ENCODE data around the gene MYO9A. TPM values are rescaled to one million over a fixed set of nuclear protein-coding genes. Genes with fewer than 3 reads are reported as not detected.

MYO9A gene
- total RNA-seq, 3 donors from 2014 or later, result 40.0 to 79.3 (median 41.8) TPM

DNA sequence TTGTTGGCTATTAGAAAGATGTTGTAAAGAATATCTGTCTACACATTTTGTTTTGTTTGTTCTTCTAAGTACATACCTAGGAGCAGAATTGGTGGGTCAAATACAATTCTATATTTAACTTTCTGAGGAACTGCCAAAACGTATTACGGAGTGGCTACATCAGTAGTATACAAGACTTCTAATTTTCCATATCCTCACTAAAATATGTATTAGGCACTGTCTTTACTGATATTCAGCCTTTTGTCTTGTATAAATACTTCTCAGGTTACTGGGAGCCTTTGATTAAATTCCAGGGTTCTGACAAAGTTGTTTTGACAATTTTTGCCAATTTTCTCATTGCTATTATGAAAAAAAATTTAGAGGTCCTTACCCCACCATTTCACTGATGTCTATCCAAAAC lies 160.9 kb downstream of the MYO9A start:
- Histone ChIP-seq H3K36me3 (ENCODE audit: low read depth) (no peaks in the 10 kb centered on the region), H3K9me3 (no peaks in the 10 kb centered on the region), H3K4me3 (no peak overlapping the region), H3K4me1 (ENCODE audit: low read depth) (no peaks in the 10 kb centered on the region)
- TF ChIP-seq, protein P1, sequence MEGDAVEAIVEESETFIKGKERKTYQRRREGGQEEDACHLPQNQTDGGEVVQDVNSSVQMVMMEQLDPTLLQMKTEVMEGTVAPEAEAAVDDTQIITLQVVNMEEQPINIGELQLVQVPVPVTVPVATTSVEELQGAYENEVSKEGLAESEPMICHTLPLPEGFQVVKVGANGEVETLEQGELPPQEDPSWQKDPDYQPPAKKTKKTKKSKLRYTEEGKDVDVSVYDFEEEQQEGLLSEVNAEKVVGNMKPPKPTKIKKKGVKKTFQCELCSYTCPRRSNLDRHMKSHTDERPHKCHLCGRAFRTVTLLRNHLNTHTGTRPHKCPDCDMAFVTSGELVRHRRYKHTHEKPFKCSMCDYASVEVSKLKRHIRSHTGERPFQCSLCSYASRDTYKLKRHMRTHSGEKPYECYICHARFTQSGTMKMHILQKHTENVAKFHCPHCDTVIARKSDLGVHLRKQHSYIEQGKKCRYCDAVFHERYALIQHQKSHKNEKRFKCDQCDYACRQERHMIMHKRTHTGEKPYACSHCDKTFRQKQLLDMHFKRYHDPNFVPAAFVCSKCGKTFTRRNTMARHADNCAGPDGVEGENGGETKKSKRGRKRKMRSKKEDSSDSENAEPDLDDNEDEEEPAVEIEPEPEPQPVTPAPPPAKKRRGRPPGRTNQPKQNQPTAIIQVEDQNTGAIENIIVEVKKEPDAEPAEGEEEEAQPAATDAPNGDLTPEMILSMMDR (IDR thresholded peaks at IDR 0.05), result no peak
- DNase-seq, result no peak
- no peak for ATAC-seq
- intact Hi-C loops (cut with DNase I, micrococcal nuclease), result no loop called here

DNA sequence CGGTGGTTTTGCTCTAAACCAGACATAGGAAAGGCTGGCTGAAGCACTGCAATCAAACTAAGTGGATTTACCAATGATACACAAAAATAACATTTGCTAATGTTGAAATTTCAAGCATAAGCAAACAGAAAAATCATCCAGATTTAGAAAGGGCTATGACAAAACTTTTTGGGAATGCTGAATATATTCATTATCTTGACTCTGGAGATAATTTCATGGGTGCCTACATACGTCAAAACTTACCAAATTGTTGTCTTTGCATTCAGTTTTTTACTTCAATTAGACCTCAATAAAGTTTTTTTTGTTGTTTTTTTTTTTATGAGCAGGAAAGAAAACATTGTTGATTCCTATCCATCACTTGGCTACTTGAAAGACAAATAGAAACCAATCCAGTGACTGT lies 166.8 kb downstream of the MYO9A start:
- Histone ChIP-seq H3K36me3 (ENCODE audit: low read depth) (no peaks in the 10 kb centered on the region), H3K4me3 (no peak overlapping the region), H3K4me1 (ENCODE audit: low read depth) (no peaks in the 10 kb centered on the region), H3K9me3 (no peaks in the 10 kb centered on the region)
- TF ChIP-seq, protein P1 (IDR thresholded peaks at IDR 0.05), result no peak
- intact Hi-C loops (cut with DNase I, micrococcal nuclease), result no loop called here
- ATAC-seq, result no peak
- no peak for DNase-seq

DNA sequence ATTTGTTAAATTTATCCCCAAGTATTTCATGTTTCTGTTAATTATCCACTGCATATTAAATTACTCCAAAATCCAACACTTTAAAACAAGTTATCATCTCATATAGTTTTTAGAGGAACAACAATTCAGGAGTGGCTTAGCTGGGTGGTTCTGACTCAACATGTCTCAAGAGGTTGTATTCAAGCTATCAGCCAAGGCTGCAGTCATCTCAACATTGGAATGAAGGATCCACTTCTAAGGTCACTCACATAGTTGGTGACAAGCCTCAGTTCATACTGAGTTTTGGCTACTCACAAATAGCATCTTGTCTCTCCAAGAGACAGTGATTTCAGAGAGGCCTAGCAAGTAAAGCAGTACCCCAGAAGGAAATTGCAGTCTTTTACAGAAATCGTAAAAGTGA lies 172.9 kb downstream of the MYO9A start:
- ATAC-seq (no peak), DNase-seq (no peak)
- no peaks in the 10 kb centered on the region for H3K9me3 ChIP-seq
- TF ChIP-seq, protein P1 (IDR thresholded peaks at IDR 0.05), result no peak
- intact Hi-C loops (cut with DNase I, micrococcal nuclease), result no loop called here
- H3K4me1 ChIP-seq (ENCODE audit: low read depth), result no peaks in the 10 kb centered on the region
- H3K36me3 ChIP-seq (ENCODE audit: low read depth), result no peaks in the 10 kb centered on the region
- H3K4me3 ChIP-seq, result no peak overlapping the region

DNA sequence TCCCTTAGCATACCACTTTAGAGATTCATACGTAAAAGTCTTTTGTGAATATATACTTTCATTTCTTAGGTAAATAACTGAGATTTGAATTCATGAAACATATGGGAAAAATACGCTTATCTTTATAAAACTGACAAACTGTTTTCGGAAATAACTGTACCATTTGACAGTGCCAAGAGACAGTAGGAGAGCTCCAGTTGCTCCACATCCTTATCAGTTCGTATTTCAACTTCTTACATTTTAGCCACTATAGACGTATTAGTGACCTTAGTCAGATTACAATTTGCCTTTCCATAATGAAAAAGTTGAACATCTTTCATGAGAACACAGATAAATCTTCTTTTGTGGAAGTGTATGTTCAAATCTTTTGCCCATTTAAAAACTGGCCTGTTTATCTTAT lies 174.1 kb downstream of the MYO9A start:
- no peak for ATAC-seq
- Histone ChIP-seq H3K4me3 (no peak overlapping the region), H3K9me3 (no peaks in the 10 kb centered on the region), H3K36me3 (ENCODE audit: low read depth) (no peaks in the 10 kb centered on the region), H3K4me1 (ENCODE audit: low read depth) (no peaks in the 10 kb centered on the region)
- TF ChIP-seq, protein P1 (IDR thresholded peaks at IDR 0.05), result no peak
- intact Hi-C loops (cut with DNase I, micrococcal nuclease), result no loop called here
- DNase-seq, result no peak

DNA sequence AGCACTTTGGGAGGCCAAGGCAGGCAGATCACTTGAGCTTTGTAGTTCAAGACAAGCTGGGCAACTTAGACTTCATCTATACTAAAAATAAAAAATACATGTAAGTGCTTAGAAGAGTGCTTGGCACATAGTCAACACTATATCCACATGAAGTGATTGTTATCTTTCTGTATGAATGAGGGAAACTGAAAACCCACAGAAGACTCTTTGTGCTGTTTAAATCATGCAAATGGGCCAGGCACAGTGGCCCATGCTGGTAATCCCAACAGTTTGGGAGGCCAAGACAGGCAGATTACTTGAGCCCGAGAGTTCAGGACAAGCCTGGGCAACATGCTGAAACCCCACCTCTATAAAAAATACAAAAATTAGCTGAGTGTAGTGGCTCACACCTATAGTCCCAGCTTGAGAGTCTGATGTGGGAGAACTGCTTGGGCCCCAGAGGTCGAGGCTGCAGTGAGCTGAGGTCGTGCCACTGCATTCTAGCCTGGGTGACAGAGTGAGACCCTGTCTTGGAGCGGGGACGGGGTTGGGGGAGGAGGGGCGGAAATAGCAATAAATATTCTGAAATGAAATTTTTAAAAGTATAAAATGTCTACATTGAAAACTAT lies 177.9 kb downstream of the MYO9A start:
- no peaks in the 10 kb centered on the region for H3K36me3 ChIP-seq (ENCODE audit: low read depth)
- ATAC-seq (no peak), DNase-seq (no peak)
- H3K4me1 ChIP-seq (ENCODE audit: low read depth), result no peaks in the 10 kb centered on the region
- no peak overlapping the region for H3K4me3 ChIP-seq
- TF ChIP-seq, protein P1 (IDR thresholded peaks at IDR 0.05), result no peak
- no peaks in the 10 kb centered on the region for H3K9me3 ChIP-seq
- intact Hi-C loops (cut with DNase I, micrococcal nuclease), result no loop called here
